Smooth muscle cell (in vitro differentiated cells): ENCODE measurements around the gene EDRF1. TPM values are rescaled to one million over a fixed set of nuclear protein-coding genes. Genes with fewer than 3 reads are reported as not detected.

Source experiments
- DNase-seq: peaks from one replicate; lab custom pipeline; 2025; ENCODE audit not compliant: unreplicated experiment; lab: John Stamatoyannopoulos, UW
- H2AFZ ChIP-seq: fragments of 200-600 bp; sonication (generic); 2 replicates; pipeline ENCODE4 v1.6.0; 2016; ENCODE audit warnings: antibody characterized with exemption, low read depth, mild to moderate bottlenecking
- H3F3A ChIP-seq: fragments of 200-600 bp; sonication (generic); 2 replicates; pipeline ENCODE4 v1.6.0; 2017; ENCODE audit warnings: antibody characterized with exemption, low read depth
- H3K27ac ChIP-seq: fragments of 200-600 bp; sonication (generic); 2 replicates; pipeline ENCODE4 v1.5.1; 2016; ENCODE audit warnings: low read depth, mild to moderate bottlenecking
- H3K27me3 ChIP-seq: fragments of 200-600 bp; sonication (generic); 2 replicates; pipeline ENCODE4 v1.6.1; 2016; ENCODE audit warnings: low read depth, mild to moderate bottlenecking
- H3K36me3 ChIP-seq: fragments of 200-600 bp; sonication (generic); 2 replicates; pipeline ENCODE4 v1.5.1; 2016; ENCODE audit warnings: low read depth
- H3K4me1 ChIP-seq: fragments of 200-600 bp; sonication (generic); 2 replicates; pipeline ENCODE4 v1.5.1; 2016; ENCODE audit warnings: low read depth
- H3K4me2 ChIP-seq: fragments of 200-600 bp; sonication (generic); 2 replicates; pipeline ENCODE4 v1.6.0; 2016; ENCODE audit warnings: mild to moderate bottlenecking
- H3K4me3 ChIP-seq: fragments of 200-600 bp; sonication (generic); 2 replicates; pipeline ENCODE4 v1.5.1; 2016; ENCODE audit warnings: mild to moderate bottlenecking
- H3K79me2 ChIP-seq: fragments of 200-600 bp; sonication (generic); 2 replicates; pipeline ENCODE4 v1.6.0; 2016; ENCODE audit warnings: low read depth, mild to moderate bottlenecking
- H3K9ac ChIP-seq: fragments of 200-600 bp; sonication (generic); 2 replicates; pipeline ENCODE4 v1.6.0; 2016; ENCODE audit warnings: low read depth
- H3K9me3 ChIP-seq: fragments of 200-600 bp; sonication (generic); replicated peaks from 2 replicates; pipeline ENCODE4 v1.5.1; 2016; ENCODE audit warnings: low read depth
- H4K20me1 ChIP-seq: fragments of 200-600 bp; sonication (generic); 2 replicates; pipeline ENCODE4 v1.6.0; 2016; ENCODE audit warnings: low read depth
- CTCF ChIP-seq: fragments of 200-600 bp; sonication (generic); IDR thresholded peaks from 2 replicates; pipeline ENCODE4 v1.5.1; 2017; ENCODE audit warnings: borderline replicate concordance, mild to moderate bottlenecking, antibody characterized with exemption; ENCODE audit not compliant: insufficient read depth, poor library complexity, severe bottlenecking
- WGBS: methylation state at CpG from one replicate; pipeline ENCODE4 v1.1.7; 2016; ENCODE audit warnings: low lambda C conversion rate; 5-methylcytosine and 5-hydroxymethylcytosine counted together
- polyA plus RNA-seq: library from polyadenylated mRNA; unstranded; fragments of >200 nt; fragmentation: Nextera tagmentation; extraction: Ambion mirVana; gene quantifications from 2 replicates; pipeline ENCODE4 v1.2.1, GENCODE V29; 2016
- total RNA-seq: library from RNA; depleted of rRNA; stranded (reverse); fragments of >200 nt; gene quantifications from 2 replicates; pipeline ENCODE4 v1.2.3, GENCODE V29; 2014

Gene EDRF1
- total and polyA plus RNA-seq, 2 experiments from 2014 or later: 8.5 to 22.0 TPM

GRCh38 chr10:125766511-125766910, 47.0 kb downstream of the EDRF1 start:
- no peak overlapping the region for H3K4me2 ChIP-seq
- H4K20me1 ChIP-seq: no peaks in the 10 kb centered on the region
- no peaks in the 10 kb centered on the region for H3K79me2 ChIP-seq
- H3K27me3 ChIP-seq: no peaks in the 10 kb centered on the region
- no peaks in the 10 kb centered on the region for H3F3A ChIP-seq
- H3K9ac ChIP-seq: no peak overlapping the region
- peaks cover 23% of the 10 kb centered on the region for H3K36me3 ChIP-seq
- H2AFZ ChIP-seq: no peak overlapping the region
- WGBS: 98% methylated on average over 4 of the region's 4 CpGs
- H3K9me3 ChIP-seq: no peaks in the 10 kb centered on the region
- no peak overlapping the region for H3K4me3 ChIP-seq
- no peak for TF ChIP-seq CTCF
- no peak overlapping the region for H3K27ac ChIP-seq
- DNase-seq: no peak
- H3K4me1 ChIP-seq: peaks cover 4% of the 10 kb centered on the region

GRCh38 chr10:125768219-125768855, 48.8 kb downstream of the EDRF1 start:
- no peak for TF ChIP-seq CTCF
- Histone ChIP-seq H3K9ac (no peak overlapping the region), H3K79me2 (no peaks in the 10 kb centered on the region), H3K4me3 (no peak overlapping the region), H3K9me3 (no peaks in the 10 kb centered on the region), H3K4me1 (no peaks in the 10 kb centered on the region), H3K27ac (no peak overlapping the region), H3K4me2 (no peak overlapping the region), H3K36me3 (peaks cover 18% of the 10 kb centered on the region), H2AFZ (no peak overlapping the region), H3F3A (no peaks in the 10 kb centered on the region), H4K20me1 (no peaks in the 10 kb centered on the region), H3K27me3 (no peaks in the 10 kb centered on the region)
- WGBS: 81% methylated on average over 4 of the region's 4 CpGs
- DNase-seq: no peak

DNA sequence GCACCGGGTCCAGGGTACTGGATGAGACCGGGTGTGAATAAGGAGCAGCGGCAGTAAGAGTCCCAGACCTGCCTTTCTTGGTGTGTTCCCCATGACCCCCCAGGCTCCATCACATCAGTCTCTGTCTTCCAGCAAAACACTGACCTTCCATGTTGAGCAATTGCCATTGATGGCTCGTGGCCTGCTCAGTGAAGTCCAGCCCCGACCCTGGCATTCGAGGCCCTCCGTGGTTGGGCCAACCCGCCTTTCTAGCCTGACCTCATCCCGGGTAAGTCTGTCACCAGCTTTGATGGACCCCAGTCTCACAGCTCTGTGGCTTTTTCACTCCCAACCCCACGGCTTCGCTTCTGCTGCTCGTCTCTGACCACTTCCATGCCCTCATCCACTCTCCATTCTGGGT, 49.7 kb downstream of the EDRF1 start:
- no peak overlapping the region for H3K4me3 ChIP-seq
- DNase-seq: no peak
- no peaks in the 10 kb centered on the region for H3K9me3 ChIP-seq
- H4K20me1 ChIP-seq: no peaks in the 10 kb centered on the region
- H3K36me3 ChIP-seq: peaks cover 10% of the 10 kb centered on the region
- H3F3A ChIP-seq: no peaks in the 10 kb centered on the region
- H3K27ac ChIP-seq: no peak overlapping the region
- no peaks in the 10 kb centered on the region for H3K4me1 ChIP-seq
- no peak overlapping the region for H3K4me2 ChIP-seq
- no peak overlapping the region for H2AFZ ChIP-seq
- no peaks in the 10 kb centered on the region for H3K79me2 ChIP-seq
- TF ChIP-seq CTCF: no peak
- 96% methylated on average over 11 of the region's 12 CpGs for whole genome bisulfite sequencing
- no peaks in the 10 kb centered on the region for H3K27me3 ChIP-seq
- no peak overlapping the region for H3K9ac ChIP-seq

DNA sequence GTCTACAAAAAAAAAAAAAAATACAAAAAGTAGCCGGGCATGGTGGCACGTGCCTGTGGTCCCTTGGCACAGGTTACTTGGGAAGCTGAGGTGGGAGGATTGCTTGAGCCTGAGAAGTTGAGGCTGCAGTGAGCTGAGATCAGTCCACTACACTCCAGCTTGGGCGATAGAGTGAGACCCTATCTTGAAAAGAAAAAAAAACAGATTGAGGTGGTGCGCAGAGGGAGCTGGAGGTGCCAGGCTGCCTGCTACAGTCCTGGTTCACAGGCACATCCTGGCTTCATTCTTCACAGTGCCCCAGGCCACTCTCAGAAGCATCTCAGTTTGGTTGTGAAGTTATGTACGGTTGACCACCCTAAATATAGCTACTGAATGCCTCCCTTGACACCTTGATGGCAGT, 51.3 kb downstream of the EDRF1 start:
- Histone ChIP-seq H3K4me1 (no peaks in the 10 kb centered on the region), H3K27me3 (no peaks in the 10 kb centered on the region), H3K4me3 (no peak overlapping the region), H3K9ac (no peak overlapping the region), H2AFZ (no peak overlapping the region), H3K36me3 (no peaks in the 10 kb centered on the region), H4K20me1 (no peaks in the 10 kb centered on the region), H3K79me2 (no peaks in the 10 kb centered on the region), H3F3A (no peaks in the 10 kb centered on the region), H3K9me3 (no peaks in the 10 kb centered on the region), H3K4me2 (no peak overlapping the region), H3K27ac (no peak overlapping the region)
- DNase-seq: no peak
- WGBS: 96% methylated on average over 5 of the region's 5 CpGs
- no peak for TF ChIP-seq CTCF
